GM21825 (cell line): ENCODE measurements around the gene CHRNA1.

Experiments used
- ATAC-seq: cut with Tn5 transposase; IDR thresholded peaks from one replicate; pipeline ENCODE4 v1.9.1; 2021; ENCODE audit warnings: mild to moderate bottlenecking, moderate library complexity; ENCODE audit not compliant: unreplicated experiment

Gene CHRNA1

GRCh38 chr2:174764280-174765255 is at the start of gene CHRNA1:
Gene CHRNA1, minus strand, starts transcription at chr2:174764472. Its CDS starts 78 bp downstream, at chr2:174764394.
- no peak for ATAC-seq

DNA sequence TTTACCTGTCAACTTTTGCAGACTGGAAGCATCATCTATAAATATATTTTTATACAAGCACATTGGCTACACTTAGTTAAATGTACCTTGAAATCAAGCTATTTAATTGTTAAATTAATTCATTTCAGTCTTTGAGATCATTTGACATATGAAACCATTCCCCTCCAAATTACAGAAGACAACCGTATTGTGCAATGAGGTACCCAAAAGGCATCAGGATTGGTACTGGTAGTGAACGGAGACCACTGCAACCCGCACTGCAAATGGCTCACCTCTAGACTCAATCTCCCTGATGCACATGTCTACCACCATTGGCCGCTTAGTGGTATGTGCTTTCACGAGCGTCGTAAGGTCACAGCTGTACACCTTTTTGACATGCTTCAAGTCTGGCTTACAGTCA is 47.8 kb upstream of the CHRNA1 start:
- ATAC-seq: no peak

- no peak for ATAC-seq
These were observed 43.7 kb upstream of the CHRNA1 start for GRCh38 chr2:174807931-174808330.

- no peak for ATAC-seq
These were observed 41.5 kb upstream of the CHRNA1 start for GRCh38 chr2:174805803-174806202.

GRCh38 chr2:174802459-174802858 is 38.2 kb upstream of the CHRNA1 start:
- no peak for ATAC-seq

DNA sequence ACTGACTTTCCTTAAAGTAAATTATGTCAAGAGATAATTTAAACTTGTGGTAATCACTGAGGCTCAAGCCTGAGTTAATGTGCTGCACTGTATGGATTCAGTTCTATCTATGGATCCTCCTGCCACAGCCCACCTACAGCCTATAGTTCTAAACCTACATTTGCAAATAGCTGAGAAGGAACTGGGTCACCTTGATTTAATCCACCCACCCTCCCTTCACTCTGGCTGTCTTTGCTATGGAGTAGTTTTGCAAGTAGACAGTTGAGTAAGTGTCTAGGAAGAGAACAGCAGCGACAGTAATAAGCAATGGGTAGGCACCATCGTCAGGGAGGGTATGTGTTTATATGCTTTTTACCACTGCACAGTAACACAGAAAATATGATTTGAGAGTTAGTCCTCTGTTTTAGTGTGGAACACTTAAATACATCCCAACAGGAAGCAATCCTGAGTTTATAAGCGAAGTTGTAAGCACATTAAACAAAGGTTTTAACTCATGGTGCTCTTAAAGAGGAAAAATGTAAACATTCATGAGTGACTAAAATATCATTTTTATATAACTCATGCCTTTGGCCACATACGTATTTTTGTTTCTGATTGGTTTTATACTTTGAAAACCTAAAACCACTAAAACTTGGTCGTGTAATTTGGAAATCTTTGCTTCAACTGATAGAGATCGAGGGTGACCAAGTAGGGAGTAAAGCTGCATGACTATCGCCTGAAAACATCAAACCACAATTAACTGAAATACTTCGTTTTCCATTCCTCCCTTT is 36.3 kb upstream of the CHRNA1 start:
- ATAC-seq: no peak

DNA sequence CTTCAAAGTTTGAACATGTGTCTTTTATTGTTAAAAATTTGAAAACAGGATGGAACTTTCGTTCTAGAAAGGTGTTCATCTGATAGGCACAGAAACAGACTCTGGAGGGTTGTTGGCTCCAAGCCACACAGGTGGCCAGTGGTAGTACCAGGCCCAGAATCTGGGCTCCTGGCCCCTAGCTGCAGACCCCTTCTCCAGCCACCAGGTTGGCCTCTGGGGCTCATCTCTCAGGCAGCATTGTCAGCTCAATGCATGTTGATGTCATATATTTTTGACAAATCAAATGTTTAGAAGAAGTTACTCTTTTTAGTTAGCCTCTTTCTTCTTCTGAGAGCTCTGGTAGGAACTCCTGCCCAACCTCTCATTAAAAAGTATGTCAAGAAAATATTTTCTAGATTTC is 34.5 kb upstream of the CHRNA1 start:
- ATAC-seq: no peak

- ATAC-seq: no peak
These were observed 33.6 kb upstream of the CHRNA1 start for GRCh38 chr2:174797781-174798276.

DNA sequence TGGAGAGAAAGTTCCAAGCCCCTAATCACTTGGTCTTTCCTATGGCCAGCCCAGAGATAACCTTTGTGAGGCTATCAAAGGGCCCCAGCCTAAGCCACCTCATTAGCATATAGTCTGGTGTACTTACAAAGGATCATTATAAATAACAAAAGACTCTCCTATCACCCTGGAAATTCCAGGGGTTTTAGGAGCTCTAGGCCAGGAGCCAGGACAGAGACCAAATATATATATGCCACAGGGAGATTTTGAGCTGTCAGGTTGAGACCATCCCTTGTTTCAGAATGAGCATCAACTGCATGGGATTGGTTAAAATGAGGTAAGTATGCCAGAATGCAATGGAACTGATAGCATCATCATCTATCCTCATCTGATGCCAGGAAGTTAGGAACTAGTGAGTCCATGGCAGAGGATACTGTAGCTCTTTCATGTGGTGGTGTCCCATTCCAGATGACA is 32.1 kb upstream of the CHRNA1 start:
- ATAC-seq: no peak

- no peak for ATAC-seq
These were observed 30.6 kb upstream of the CHRNA1 start for GRCh38 chr2:174794851-174795374.

DNA sequence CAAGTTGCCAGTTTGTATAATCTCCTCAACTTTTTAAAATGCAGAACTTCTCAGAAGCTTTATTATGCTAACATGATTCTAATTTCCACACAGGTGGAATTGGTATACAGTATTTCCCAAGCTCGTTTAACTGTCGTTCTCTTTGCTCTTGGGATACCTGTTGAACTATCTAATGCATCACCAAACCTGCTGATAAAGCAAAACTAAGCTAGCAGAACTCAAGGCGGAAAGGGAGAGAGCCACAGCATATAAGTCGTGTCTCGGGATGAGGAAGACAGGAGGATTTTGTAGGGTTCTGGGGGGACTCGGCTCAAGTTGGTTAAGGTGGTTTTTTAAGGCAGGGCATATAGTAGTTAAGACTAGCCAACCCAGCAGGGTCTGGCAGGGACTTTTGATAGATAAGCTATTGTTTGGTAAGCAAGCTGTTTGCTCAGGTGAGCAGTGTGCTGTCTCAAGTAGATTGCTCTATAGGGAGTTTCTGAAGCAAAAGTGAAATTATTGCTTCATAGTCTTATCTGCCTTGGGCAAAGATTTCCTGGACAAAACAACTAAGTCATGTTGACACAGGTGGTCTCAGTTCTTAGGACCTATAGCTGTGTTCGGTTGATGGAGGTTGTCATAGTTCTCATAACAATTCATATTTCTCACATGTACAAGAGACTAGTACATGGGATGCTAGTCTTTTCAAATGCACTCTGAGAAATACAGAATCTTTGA is 28.2 kb upstream of the CHRNA1 start:
- ATAC-seq: no peak

GRCh38 chr2:174791746-174792280 is 27.5 kb upstream of the CHRNA1 start:
- ATAC-seq: no peak

DNA sequence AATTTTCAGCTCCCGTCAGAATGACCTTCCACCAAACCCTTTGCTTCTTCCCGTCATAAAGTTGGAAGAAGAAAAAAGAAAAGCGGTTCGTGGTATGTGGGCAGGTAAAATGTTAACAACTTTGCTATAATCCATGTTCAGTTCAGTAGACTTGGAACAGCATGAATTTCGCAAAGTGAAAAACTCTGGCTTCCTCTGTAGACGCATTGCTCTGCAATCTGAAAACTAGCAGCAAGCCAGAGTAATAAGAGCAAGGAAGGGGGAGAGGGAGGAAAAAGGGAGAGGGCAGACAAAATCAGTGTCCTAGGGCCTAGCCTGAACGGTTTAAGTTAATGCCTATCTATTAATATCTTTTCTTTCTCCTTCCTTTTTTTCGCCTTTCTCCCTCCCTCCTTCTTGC is 26.7 kb upstream of the CHRNA1 start:
- no peak for ATAC-seq

DNA sequence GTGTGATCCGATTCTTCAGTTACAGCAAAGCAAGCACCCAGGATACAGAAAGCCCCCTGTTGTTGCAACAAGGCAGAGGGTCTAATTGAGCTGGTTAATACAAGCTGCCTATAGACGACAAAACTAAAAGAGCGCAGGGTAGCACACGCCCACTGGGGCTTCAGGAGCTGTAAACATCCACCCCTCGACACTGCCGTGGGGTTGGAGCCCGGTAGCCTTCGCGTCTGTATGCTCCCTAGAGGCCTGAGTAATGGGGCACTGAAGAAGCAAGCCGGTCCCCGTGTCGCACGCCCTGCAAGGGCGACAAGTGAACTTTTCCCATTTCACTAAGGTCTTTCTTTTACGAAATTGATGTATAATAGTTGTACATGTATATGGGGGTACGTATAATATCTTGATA is 24.7 kb upstream of the CHRNA1 start:
- no peak for ATAC-seq

GRCh38 chr2:174788291-174788929 is 24.1 kb upstream of the CHRNA1 start:
- no peak for ATAC-seq

DNA sequence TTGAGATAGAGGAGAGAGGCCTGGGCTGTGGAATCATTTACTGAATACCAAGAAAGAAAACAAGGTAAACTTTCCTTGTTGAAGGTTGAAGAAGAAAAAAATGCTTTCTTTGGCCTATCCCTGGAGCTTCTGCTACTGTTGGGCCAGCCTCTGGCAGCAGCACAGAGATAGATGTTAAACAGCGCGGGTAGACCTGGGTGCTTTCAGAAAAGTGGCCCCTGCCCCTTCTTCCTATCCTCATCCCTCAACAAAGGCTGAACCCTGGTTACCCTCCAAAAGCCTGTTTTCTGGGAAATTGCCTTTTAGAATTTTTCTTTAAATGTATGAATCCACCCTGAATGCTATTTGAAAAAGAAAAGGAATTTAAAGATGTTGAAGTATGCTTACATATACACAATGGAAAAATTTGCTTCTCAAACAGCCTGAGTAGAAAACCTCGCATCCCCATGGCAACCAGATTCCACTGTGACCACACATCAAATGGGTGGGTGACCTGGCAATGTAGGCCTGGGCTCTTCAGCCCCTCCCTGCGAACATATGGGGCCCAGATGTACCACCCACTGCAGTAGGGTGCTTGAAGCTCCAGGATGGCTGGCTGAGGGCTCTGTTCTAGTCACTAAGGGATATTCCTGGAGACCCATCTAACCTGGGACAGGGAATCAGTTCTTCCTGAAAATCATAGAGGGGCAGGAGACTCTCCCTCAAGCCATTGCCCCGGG is 23.4 kb upstream of the CHRNA1 start:
- no peak for ATAC-seq

DNA sequence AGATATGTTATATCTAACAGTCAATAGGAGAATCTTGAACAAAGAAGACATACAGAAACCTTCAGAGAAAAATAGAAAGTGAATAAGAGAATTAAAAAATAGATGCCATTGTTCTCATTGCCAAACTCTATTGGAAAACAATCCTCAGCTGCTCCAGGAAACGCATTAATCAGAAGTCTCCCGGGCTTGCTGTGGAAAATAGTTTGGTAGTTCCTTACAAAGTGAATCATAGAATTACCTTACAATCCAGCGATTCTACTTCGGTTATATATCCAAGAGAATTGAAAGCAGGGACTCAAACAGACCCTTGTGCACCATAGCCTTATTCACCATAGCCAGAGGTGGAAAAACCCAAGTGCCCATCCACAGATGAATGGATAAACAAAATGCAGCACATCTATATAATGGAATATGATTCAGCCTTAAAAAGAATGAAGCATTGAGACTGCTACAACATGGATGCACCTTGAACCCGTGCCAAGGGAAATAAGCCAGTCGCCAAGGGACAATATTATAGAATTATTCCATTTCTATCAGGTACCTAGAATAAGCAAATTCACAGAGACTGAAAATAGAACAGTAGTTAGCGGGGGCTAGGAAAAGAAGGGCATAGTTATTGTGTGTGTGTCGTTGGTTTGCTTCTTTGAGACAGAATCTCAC is 21.9 kb upstream of the CHRNA1 start:
- ATAC-seq: no peak

DNA sequence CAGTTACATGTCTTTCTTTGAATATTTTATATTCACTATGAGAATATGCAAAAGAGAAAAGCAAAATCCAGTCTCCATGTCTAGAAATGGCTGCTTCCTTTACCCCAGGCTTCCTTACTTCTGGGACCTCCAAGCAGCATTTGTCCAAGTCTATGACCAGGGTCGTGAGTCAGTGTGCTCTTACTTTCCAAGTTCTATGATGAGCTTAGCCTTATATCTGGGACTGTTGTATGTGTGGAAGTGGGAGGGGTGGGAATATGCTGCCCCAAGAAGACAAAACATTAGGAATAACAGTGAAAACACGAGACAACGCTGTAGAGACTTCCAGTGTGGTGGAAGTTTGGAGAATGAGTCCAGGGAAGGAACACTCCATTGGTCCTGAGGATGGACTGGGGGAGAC is 21.2 kb upstream of the CHRNA1 start:
- ATAC-seq: no peak

DNA sequence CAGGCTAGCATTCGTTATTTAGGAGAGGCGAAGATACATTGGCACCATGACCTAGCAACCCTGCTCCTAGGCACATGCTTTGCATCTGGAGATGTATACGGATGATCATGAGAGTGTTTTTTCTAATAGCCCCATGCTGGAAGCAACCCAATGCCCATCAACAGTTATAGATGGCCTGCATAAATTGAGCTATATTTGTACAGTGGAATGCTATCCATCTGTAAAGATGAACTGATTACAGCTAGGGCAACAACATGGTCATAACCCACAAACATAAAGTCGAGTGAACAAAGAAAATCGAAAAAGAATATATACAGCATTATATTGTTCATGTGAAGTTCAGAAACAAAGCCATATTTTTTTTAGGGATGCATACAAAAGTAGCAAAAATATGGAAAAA is 20.6 kb upstream of the CHRNA1 start:
- no peak for ATAC-seq
